Measurements from ENCODE around the gene COPG2. TPM values are rescaled to one million over a fixed set of nuclear protein-coding genes. Genes with fewer than 3 reads are reported as not detected.
"Not testable (repeated sequence)": the region's sequence is repeated elsewhere in the genome, so short reads cannot be mapped to it uniquely, and the experiment has no call there.

COPG2 gene
- polyA plus RNA-seq, 10 donors = 32.9 to 50.3 (median 37.8) TPM

- peak in 1 of 3 donors; percentile 3 for DNase-seq
Observed at GRCh38 chr7:130566168-130566897, 102.2 kb downstream of the COPG2 start.

DNA sequence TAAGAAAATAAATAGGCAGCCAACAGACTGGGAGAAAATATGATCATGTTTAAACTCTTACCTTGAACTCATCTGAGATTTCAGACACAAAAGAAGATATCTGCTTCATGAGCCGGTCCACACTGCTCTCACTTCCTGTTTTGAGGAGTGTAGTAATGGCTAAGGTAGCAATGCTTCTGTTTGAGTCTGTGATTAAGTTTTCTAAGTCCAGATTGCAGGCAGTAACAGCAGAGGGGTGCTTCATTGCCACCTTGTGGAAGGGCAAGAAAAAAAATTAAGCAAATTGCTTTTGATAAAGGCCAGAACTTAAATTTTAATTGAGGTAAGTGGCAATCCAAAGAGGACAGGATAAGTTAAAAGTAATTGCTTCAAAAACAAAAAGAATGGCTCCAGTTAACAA, 107.6 kb downstream of the COPG2 start:
- peak in 1 of 3 donors; percentile 2 for DNase-seq

GRCh38 chr7:130559184-130559583, 109.4 kb downstream of the COPG2 start:
- DNase-seq = no peak

- no peak for DNase-seq
Observed at GRCh38 chr7:130554481-130554880, 114.1 kb downstream of the COPG2 start.

DNA sequence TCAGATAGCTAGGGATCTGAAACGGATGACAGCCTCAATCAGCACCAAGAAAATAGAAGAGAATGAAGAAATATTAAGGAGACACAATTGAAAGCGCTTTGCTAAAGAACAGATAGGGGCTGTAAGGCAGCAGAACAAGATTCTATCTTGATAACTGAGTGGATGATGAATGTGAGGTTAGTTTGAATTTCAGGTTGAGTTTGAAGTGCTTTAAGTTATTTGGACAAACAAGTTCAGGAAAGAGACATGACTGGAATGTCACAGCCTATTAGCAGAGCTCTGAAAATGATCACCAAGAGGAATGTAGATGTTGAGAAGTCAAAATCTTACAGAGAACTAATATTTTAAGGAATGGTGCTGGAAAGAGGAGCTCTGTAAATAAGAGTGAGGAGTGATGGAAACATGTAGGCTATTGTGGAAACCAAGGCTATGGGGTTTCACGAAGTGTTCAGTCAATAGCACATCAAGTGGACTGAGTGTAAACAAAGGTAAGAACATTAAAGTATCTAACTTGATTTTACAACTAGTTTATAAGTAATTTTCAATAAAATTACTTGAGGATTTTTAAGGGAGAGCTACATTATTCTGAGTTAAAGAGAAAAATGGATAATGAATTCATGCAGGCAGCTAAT, 115.0 kb downstream of the COPG2 start:
- DNase-seq = no peak

DNA sequence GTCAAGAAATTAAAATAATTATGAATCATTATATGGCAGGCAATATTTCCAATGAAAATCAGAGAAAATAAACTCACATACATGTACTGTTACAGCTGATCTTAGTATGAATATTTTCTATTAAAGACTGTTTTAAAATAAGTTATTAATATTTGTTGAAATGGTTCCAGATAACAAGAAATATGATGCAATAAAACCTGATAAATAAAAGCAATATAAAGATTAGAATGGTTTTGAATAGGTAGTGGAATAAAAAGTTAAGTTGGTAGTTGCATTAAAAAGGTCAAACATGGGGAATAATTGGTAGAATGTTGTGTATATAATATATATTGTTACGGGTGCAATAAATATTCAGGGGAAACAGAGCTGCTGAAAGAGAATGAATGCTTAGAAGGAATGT, 124.2 kb downstream of the COPG2 start:
- no peak for DNase-seq

- DNase-seq = no peak
Observed at GRCh38 chr7:130543487-130544010, 125.0 kb downstream of the COPG2 start.

- DNase-seq = not testable (repeated sequence)
Observed at GRCh38 chr7:130542297-130542696, 126.3 kb downstream of the COPG2 start.

DNA sequence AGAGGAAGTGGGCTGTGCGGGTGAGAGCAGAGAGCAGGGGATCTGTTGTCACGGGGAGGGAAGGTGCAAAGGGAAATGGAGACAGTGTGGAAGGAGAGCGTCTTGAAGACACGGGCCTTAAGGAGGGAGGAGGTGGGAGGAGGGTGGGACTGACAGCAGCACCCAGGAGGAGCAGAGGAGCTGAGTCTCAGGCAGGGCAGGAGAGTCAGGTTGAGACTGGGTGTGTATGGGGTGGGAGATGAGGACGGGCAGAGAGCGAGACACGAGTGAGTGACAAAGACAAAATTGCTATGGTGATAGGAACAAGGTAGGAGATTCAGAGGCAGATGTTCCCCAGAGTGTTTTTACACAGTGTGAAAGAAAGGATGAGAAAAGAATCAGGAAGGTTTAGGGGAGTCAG, 127.3 kb downstream of the COPG2 start:
- DNase-seq = not testable (repeated sequence)

GRCh38 chr7:130537894-130538293, 130.7 kb downstream of the COPG2 start:
- DNase-seq = peak in 1 of 3 donors; percentile 26

DNA sequence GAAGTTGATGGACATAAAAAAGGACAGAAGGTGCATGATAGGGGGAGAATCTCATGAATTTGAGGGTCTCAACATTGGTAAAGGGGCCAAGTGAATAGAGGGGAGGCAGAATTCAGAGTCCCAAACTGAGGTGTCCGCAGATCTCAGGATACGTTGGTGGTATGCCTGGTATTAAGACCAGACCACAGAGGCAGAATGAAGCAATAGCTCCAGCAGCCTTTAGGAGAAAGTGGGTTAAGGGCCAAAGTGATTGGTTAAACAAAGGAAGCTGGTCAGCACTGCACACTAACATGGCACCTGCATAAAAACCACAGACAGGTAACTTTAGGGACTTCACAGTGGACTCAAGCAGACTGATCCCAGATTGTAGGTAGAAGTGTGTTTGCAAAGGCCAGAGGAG, 139.1 kb downstream of the COPG2 start:
- DNase-seq = no peak

DNA sequence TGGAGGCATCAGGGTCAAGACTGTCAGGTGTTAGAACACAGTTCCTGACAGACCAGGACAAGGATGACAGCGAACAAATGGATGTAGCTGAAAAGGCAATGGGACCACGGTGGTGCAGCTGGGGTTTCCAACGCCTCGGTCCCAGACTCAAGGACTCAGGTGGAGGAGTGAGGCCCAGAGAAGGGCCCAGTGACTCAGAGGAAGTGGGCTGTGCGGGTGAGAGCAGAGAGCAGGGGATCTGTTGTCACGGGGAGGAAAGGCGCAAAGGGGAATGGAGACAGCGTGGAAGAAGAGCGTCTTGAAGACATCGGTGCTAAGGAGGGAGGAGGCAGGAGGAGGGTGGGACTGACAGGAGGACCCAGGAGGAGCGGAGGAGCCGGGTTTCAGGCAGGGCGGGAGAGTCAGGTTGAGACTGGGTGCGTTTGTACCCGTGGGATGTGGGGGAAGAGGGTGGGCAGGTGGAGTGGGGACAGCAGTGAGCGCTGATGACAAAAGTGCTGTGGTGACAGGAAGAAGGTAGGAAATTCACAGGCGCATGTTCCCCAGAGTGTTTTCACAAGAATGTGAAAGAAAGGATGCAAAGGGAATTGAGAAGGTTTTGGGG, 140.7 kb downstream of the COPG2 start:
- DNase-seq = not testable (repeated sequence)

DNA sequence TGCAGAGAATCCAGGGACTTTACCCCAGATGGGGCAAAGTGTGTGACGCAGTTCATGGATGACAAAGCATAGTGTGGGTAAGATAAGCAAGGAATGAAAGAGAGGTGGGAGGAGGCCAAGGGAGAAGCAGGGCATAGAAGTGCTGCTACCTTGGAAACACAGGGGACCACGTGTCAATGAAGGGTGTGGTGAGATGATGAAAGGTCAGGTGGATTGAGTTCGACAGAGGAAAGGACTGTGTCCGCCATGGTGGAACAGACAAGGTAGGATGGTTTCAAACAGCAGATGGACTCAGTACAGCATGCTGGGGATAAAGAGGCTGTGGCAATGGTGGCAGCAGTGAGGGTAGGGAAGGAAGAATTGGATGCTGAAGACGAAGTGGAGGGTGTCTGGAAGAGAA, 143.9 kb downstream of the COPG2 start:
- DNase-seq = no peak

GRCh38 chr7:130523519-130524125, 144.9 kb downstream of the COPG2 start:
- DNase-seq = not testable (repeated sequence)

DNA sequence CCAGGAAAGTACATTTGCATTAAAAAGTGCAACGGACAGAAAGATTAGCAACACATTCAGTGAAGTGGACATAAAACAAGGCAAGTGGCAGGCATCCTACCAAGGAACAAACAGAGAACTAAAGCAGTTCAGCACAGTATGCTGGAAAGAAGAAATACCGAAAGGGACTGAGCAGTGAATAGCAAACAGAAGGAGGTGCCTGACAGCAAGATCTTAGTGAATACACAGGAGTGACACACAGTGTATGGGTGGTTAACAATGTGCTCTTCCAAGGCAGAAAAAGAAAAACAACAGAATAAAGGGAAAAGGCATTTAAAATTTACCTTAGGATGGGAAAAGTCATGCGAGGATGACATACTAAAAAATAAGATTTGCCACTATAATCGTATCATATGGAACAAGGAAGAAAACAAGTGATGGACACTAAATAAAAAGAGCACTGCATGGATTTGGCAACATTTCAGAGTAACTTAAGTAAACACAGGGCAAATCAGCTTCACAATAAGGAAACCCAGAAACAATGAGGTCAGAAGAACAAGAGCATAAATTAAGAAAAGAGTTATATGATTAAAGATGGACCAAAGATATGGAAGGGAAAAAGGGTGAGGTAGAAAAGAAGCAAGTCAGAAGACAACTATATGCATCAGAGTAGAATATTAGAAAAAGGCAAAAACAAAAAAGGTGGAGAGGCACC, 147.1 kb downstream of the COPG2 start:
- DNase-seq = no peak

DNA sequence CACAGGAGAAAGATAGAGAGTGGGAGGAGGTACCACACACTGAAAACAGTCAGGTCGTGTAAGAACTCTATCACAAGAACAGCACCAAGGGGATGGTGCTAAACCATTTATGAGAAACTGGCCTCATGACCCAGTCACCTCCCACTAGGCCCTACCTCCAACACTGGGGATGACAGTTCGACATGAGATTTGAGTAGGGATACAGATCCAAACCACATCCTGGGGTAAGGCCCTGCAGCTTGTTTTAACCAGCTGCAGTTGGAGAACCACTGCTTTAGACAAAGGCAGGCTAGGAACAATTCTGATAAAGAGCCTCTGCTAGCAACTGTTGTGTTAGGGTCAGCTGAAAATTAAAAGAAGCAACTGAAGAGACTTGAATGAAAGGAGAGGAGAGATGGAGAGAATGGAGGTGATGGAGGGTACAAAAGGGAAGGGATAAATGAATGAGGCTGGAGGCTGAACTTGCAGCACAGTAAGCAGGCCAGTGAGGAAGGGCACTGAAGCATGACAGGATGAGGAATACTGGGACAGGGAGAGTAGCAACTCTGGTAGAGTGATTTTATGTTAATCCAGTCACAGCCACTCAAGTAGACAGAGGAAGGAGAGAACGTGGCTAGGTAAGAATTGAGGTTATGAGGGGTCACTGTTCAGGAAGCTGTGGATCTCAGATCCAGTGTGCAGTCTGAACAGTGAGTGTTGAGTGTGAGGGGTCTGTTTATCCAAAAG, 153.1 kb downstream of the COPG2 start:
- DNase-seq = no peak

GRCh38 chr7:130513447-130513846, 155.1 kb downstream of the COPG2 start:
- DNase-seq = no peak

DNA sequence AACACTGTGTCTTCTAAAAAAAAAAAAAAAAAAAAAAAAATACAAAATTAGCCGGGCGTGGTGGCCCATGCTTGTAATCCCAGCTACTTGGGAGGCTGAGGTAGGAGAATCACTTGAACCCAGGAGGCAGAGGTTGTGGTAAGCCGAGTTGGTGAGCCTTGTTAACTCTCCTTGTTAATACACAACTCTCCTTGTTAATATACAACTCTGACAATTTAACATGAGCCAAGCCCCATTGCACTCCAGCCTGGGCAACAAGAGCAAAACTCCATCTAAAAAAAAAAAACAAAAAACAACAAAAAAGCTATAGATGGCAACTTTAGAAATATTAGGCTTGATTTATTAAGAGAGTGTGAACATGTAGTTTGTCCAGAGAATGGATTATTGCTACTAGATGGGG, 156.5 kb downstream of the COPG2 start:
- not testable (repeated sequence) for DNase-seq

- no peak for DNase-seq
Observed at GRCh38 chr7:130506358-130506757, 162.2 kb downstream of the COPG2 start.

- DNase-seq = no peak
Observed at GRCh38 chr7:130505753-130506152, 162.8 kb downstream of the COPG2 start.

DNA sequence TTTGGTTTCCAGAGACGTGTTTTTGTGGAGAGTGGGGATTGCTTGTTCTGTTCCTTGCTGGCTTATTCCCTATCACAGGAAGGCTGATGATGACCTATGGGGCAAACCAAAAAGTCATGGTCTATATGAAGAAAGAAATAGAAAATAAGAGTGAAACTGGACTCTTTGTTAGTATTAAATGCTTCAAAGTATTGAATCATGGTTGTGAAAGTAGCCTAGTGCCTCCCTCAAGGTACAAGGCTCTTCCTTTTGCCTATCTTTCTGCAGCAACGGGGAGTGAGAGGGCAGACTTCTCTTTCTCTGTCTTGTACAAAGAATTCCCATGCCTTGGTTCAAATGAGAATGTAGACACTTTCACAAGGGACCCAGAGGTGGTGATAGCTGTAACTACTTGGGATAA, 167.6 kb downstream of the COPG2 start:
- DNase-seq = no peak
